Brain pericyte (primary cell): ENCODE measurements around the gene ARMC7.
"Not testable (repeated sequence)": the region's sequence is repeated elsewhere in the genome, so short reads cannot be mapped to it uniquely, and the experiment has no call there.

ENCODE experiments used
- DNase-seq: peaks from one replicate; pipeline ENCODE4 v3.0.0-alpha.2; 2012; ENCODE audit warnings: low read depth, low spot score

Gene ARMC7

DNA sequence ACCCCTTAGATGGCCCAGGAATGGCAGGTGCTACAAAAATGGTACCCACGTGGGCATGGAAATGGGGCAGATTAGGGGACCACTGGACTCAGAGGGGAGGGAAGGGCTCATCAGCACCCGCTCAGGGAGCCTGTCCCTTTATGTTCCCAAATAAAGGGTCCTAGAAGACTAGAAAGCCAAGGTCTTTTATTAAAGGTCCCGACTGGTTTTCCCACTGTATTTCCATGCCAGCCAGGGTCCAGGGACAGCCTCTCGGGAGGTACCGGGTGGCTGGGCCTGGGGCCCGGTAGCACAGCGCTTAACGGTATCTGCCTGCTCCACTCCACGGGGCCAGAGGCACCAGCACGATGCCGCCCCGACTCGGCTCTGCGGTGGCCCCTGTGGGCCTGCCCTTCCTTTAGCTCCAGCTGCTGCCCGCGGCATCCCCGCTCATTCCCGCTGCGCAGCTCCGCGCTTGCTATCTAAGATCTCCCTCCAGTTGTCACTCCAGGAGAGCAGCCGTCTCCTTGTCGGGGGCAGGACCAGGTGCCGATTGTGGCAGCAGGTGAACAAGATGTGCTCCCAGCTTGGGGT, 20.4 kb downstream of the ARMC7 start:
- DNase-seq: no peak

- DNase-seq: no peak
Measured at GRCh38 chr17:75130632-75131277, 21.0 kb downstream of the ARMC7 start.

DNA sequence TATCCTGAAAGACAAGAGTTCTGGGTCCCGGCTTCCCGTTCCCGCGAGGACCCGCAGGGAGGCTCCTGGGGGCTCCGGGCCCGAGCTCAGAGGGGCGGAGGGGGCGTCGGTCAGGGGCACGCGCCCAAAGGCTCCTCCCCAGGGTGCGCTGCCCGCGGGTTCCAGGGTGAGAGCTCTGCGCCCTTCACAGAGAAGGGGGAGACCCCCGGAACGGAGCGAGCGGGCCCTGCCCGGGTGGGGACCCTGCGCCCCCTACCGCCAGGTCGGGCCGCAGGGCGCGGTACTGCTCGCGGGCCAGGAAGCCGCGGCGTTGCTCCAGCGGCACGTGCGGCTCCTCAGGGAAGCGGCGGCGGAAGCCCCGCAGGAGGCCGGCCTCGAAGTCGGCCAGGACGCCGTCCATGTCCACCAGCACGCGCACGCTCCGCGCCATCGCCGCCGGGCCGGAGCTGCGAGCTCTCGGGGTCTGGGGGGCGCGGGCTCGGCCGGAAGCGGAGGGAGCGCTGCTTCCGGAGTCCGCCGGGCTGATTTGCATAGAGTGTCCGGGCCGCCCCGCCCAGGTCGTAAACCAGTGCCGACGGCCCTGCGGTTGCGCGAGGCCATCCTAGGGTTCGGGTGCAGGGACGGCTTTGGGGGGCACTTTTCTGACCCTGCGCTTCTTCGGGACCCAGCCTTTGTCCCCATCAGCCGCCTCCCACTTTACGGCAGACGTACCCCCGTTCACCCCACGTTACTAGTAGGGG, 21.7 kb downstream of the ARMC7 start, which contains the start of gene NT5C:
Gene NT5C, minus strand, starts transcription at position 465 of the 740 bp plus-strand sequence. Its CDS starts 35 bp downstream, at position 430.
- peak; percentile 31 for DNase-seq

DNA sequence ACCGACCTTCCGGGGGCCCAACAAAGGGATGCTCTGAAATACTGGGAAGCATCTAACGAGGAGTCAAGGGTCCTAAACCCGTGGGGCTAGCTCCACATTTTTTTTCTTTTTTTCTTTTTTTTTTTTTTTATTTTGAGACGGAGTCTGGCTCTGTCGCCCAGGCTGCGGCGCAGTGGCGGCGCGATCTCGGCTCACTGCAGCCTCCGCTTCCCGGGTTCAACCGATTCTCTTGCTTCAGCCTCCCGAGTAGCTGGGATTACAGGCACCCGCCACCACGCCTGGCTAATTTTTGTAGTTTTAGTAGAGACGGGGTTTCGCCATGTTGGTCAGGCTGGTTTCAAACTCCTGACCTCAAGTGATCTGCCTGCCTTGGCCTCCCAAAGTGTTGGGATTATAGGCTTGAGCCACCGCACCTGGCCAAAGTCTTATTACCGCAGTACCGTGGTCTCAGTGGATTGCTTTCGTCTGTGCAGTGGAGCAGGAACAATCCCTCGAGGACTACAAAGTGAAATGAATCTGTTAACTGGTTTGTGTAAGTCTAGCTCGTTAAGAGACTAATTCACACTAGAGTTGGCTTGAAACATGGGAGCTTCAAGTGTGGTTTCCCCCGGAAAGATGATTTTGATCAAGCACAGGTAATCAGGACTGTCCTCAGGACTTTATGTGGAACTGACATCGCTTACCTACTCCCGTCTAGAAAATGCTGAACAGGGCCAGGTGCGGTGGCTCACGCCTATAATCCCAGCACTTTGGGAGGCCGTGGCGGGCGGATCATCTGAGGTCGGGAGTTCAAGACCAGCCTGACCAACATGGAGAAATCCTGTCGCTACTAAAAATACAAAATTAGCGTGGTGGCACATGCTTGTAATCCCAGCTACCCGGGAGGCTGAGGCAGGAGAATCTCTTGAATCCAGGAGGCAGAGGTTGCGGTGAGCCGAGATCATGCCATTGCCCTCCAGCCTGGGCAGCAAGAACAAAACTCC, 22.5 kb downstream of the ARMC7 start:
- not testable (repeated sequence) for DNase-seq

DNA sequence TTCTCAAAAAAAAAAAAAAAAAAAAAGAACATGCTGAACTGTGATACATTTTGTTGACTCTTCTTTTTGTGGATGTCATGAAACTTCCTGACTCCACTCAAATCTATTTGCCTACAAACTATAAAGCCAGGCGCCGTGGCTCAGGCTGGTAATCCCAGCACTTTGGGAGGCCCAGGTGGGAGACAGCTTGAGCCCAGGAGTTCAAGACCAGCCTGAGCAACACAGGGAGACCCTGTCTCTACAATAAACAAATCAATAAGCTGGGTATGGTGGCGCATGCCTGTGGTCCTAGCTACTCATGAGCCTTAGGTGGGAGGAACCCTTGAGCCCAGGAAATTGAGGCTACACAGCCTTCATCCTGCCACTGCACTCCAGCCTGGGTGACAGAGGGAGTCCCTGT, 23.2 kb downstream of the ARMC7 start:
- no peak for DNase-seq

- not testable (repeated sequence) for DNase-seq
Measured at GRCh38 chr17:75133607-75134347, 24.0 kb downstream of the ARMC7 start.

- no peak for DNase-seq
Measured at GRCh38 chr17:75135452-75135851, 25.7 kb downstream of the ARMC7 start.

GRCh38 chr17:75135946-75136345, 26.2 kb downstream of the ARMC7 start:
- no peak for DNase-seq

DNA sequence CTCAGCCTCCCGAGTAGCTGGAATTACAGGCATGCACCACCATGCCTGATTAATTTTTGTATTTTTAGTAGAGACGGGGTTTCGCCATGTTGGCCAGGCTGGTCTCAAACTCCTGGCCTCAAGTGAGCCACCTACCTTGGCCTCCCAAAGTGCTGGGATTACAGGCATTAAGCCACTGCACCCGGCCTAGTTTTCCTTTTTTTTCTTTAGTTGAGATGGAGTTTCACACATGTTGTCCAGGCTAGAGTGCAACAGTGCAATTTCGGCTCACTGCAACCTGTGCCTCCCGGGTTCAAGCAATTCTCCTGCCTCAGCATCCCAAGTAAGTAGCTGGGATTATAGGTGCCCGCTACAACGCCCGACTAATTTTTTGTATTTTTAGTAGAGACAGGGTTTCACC, 28.0 kb downstream of the ARMC7 start:
- not testable (repeated sequence) for DNase-seq

DNA sequence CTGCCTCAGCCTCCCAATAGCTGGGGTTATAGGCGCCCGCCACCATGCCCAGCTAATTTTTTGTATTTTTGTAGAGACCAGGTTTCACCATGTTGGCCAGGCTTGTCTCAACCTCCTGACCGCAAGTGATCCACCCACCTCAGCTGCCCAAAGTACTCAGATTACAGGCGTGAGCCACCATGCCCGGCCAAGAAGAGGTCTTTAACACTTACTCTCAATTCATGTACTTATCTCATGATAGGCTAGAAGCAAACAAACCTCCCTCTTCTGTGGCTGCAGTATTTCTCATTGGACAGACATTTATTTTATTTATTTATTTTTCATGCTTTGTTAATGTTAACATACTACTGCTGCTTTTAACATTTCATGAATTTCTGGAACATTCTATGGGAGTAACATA, 28.8 kb downstream of the ARMC7 start:
- DNase-seq: no peak

DNA sequence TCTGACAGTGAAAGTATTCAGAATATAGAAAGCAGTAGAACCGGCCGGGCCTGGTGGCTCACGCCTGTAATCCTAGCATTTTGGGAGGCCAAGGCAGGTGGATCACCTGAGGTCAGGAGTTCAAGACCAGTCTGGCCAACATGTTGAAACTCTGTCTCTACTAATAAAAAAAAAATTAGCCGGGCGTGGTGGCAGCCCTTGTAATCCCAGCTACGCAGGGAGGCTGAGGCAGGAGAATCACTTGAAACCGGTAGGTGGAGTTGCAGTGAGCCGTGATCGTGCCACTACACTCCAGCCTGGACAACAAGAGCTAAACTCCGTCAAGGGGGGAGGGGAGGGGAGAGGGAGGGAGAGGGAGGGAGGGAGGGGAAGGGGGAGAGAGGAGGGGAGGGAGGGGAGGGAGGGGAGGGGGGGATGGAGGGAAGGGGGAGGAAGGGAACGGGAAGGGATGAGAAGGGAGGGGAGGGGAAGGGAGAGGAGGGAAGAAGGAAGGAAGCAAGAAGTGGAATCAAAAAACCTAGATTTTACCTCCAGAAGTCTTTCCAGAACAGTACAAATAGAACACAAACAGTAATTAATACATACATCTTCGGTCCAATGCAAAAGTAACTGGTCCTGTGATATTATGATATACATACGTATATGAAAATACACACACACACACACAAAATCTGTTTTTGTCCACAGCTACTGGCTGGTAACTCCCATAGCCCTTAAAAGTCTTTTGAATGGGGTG, 32.6 kb downstream of the ARMC7 start:
- no peak for DNase-seq

DNA sequence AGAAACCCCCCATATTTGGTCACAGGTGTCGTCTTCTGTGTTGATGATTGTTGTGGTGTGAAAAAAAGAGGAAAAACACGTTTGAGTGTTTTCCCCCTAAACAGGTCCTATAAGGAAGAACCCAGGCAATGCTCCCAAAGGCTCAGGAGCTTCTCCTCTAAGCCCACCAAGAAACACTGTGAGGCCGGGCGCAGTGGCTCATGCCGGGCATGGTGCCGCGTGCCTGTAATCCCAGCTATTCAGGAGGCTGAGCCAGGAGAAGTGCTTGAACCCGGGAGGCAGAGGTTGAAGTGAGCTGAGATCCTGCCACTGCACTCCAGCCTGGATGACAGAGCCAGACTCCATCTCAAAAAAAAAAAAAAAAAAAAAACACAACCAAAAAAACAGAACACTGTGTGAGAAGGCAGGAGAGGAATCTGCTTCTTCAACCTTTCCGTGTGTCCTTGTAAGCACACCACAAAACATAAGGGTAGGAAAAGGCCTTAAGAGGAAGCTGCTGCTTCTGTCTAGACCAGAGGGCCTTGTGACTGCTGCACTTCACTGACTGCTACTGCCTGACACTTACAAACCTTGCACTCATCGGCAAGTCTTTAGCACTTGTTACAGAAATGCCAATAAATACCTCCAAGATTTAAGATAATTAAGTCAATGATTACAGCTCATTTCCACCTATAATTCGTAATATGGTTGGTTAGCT, 35.2 kb downstream of the ARMC7 start:
- no peak for DNase-seq

- DNase-seq: no peak
Measured at GRCh38 chr17:75146592-75146991, 36.8 kb downstream of the ARMC7 start.

DNA sequence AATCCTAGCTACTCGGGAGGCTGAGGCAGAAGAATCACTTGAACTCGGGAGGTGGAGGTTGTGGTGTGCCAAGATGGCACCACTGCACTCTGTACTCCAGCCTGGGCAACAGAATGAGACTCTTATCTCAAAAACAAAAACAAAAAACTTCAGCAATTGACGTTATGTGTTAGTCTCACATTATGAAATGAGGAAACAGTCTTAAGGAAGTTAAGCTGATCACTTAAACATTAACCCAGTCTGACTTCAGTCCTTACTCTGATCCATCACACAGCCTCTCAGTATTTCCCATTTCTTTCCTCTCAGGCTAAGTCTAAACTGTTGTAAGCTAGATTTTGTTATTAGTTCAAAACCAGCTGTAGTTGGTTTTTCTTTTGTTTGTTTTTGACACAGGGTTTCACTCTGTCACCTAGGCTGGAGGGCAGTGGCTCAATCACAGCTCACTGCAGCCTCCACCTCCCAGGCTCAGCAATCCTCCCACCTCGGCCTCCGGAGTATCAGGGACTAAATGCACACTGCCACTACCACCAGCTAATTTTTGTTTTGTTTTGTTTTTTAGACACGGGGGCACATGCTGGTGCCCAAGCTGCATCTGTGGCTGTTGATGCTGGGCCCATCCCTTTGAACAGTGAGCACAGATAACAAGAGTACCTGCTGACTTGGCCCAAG, 38.2 kb downstream of the ARMC7 start:
- no peak for DNase-seq

DNA sequence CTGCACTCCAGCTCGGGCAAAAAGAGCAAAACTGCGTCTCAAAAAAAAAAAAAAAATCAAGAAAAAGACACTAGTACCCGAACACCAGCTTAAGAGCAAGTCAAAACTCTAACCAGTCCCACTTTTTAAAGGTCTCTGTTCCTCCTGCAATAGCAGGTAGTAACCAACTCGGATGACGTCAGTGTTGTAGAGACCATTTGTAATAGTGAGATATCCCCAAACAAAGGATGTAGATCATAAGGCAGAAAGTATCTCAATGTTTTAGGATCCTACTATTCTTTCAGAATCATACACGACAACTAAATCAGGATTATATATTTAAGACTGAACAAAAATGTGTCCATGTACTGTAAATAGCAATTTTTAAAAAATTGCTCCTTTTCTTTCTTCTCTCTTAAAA, 42.2 kb downstream of the ARMC7 start:
- DNase-seq: no peak

- DNase-seq: no peak
Measured at GRCh38 chr17:75152523-75152921, 42.8 kb downstream of the ARMC7 start.

- no peak for DNase-seq
Measured at GRCh38 chr17:75152922-75153779, 43.4 kb downstream of the ARMC7 start.

DNA sequence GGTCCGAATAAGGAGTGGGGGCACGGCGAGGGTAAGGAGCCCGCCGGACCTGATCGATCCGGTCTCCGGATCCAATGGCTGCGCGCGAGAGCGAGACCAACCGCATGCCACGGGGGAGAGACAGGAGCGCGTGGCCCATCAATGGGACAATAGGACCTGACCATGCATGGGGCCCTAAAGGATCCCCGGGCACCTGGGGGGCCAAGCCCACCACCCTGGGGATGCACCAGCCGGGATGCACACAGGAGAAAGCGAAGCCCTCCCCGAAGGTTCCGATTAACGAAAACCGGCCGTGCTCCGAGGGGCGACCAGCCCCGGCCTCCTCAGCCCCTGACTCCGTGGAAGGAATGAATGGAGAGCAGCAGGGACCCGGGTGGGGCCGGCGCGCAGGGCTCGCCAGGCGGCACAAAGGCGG, 44.0 kb downstream of the ARMC7 start:
- DNase-seq: no peak
